ENCODE measurements around the gene GABPB2.

GRCh38 chr1:151024540-151025146 is 45.9 kb upstream of the GABPB2 start:
- TF ChIP-seq CTCF (IDR thresholded peaks at IDR 0.05 in 8 of 11, conservative IDR thresholded peaks at IDR 0.05 in 3 of 11) = peak; percentile 74 to 92 (median 83)
- TF ChIP-seq POLR2A (IDR thresholded peaks at IDR 0.05) = no peak

Data from spleen (tissue), 7 donors.